GM12878 (cell line): ENCODE results near the gene CHPT1.

Experiments used
- EZH2 ChIP-seq: IDR thresholded peaks from 2 replicates; pipeline ENCODE4 v1.6.1; 2012; ENCODE audit warnings: low read depth, mild to moderate bottlenecking, control low read depth, inconsistent platforms, low read length, borderline replicate concordance; ENCODE audit not compliant: control insufficient read depth
- MAX ChIP-seq: IDR thresholded peaks from 2 replicates; pipeline ENCODE4 v1.6.1; 2012; ENCODE audit warnings: low read depth, low read length, improper control_type of control experiment
- MTA3 ChIP-seq: IDR thresholded peaks from 2 replicates; pipeline ENCODE4 v1.6.1; 2012; ENCODE audit warnings: low read length, inconsistent platforms, borderline replicate concordance
- RELA ChIP-seq: fragments of 450-650 bp; IDR thresholded peaks from 2 replicates; pipeline ENCODE4 v1.8.0; 2014; ENCODE audit warnings: borderline replicate concordance; ENCODE audit not compliant: partially characterized antibody
- RFX5 ChIP-seq: IDR thresholded peaks from 2 replicates; pipeline ENCODE4 v1.6.1; 2011; ENCODE audit warnings: low read depth, low read length, improper control_type of control experiment
- SIN3A ChIP-seq: IDR thresholded peaks from 2 replicates; pipeline ENCODE4 v1.6.1; 2012; ENCODE audit warnings: low read depth, low read length, improper control_type of control experiment
- TARDBP ChIP-seq: IDR thresholded peaks from 2 replicates; pipeline ENCODE4 v1.6.1; 2016; ENCODE audit warnings: borderline replicate concordance
- TCF12 ChIP-seq: IDR thresholded peaks from 2 replicates; pipeline ENCODE4 v1.6.1; 2011; ENCODE audit warnings: low read depth, mild to moderate bottlenecking, low read length

GRCh38 chr12:101745481-101745880, 48.0 kb downstream of the CHPT1 start:
- no peak for TF ChIP-seq MTA3
- TF ChIP-seq EZH2 = no peak
- TF ChIP-seq TCF12 = no peak
- no peak for TF ChIP-seq RELA
- no peak for TF ChIP-seq TARDBP
- TF ChIP-seq RFX5 = no peak
- TF ChIP-seq SIN3A = no peak
- no peak for TF ChIP-seq MAX
